Measurements from ENCODE around the gene UNC45B. TPM values are rescaled to one million over a fixed set of nuclear protein-coding genes. Genes with fewer than 3 reads are reported as not detected.

Gene UNC45B
- not detected in 2 replicates for total RNA-seq

DNA sequence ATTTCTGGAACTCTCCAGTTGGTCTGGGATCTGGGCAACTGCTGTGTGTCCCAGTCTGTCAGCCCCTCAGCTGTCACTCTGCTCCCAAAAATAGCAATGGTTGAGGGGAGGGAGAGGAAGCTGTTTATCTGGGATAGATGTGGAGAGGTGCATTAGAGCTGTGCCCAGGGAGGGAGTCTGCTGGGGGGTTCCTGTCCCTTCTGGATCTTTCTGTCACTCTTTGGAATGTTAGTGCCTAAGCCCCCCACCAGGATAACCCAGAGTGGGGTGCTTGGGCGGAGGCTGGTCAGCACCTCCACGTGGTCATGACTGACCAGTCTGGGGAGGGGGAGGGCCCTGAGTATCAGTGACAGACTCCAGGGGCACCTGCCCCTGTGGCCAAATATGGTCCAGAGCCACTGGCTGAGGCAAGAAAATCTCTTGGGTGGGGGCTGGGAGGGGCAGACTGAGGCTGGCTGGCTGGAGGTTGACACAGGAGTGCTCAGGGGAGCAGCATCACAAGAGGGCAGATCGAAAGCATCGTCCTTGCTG lies at the start of gene UNC45B:
UNC45B (plus strand) TSS at position 443 of the 531 bp plus-strand sequence. CDS start 447 bp downstream, outside the sequence.

GRCh38 chr17:35119370-35120165 lies 28.0 kb upstream of the UNC45B start, which contains the start of gene RAD51D:
TSS of gene RAD51D (minus strand) at chr17:35119860. CDS start at chr17:35119613, 247 bp downstream.

GRCh38 chr17:35121315-35121714 lies 26.3 kb upstream of the UNC45B start, which contains the start of gene FNDC8:
TSS of gene FNDC8 (plus strand) at chr17:35121615. CDS start at chr17:35121694, 79 bp downstream.

GRCh38 chr17:35141681-35142466 lies 5.7 kb upstream of the UNC45B start, which contains the start of gene NLE1:
TSS of gene NLE1 (minus strand) at chr17:35142303. CDS start at chr17:35142275, 28 bp downstream.

GRCh38 chr17:35194001-35194400 lies 46.4 kb downstream of the UNC45B start, which contains the start of gene SLC35G3:
TSS of gene SLC35G3 (minus strand) at chr17:35194393. CDS start at chr17:35194307, 86 bp downstream.

Other genes starting within 250 kb of the UNC45B start
- gene CCT6B, start 186.4 kb upstream of the UNC45B start, total RNA-seq = 0.65 and 1.1 TPM in 2 replicates
- 7.8 and 9.7 TPM in 2 replicates for gene ZNF830, start 186.3 kb upstream of the UNC45B start, total RNA-seq
- 30.1 and 42.8 TPM in 2 replicates for gene LIG3, start 167.3 kb upstream of the UNC45B start, total RNA-seq
- 14.4 and 17.3 TPM in 2 replicates for gene RFFL, start 84.1 kb upstream of the UNC45B start, total RNA-seq
- 14.0 and 17.3 TPM in 2 replicates for gene RAD51D, start 28.0 kb upstream of the UNC45B start, total RNA-seq
- not detected in 2 replicates for gene FNDC8, start 26.2 kb upstream of the UNC45B start, total RNA-seq
- 24.9 and 26.8 TPM in 2 replicates for gene NLE1, start 5.5 kb upstream of the UNC45B start, total RNA-seq
- not detected in 2 replicates for gene SLC35G3, start 46.6 kb downstream of the UNC45B start, total RNA-seq
- 25.5 and 46.8 TPM in 2 replicates for gene SLFN5, start 95.3 kb downstream of the UNC45B start, total RNA-seq
- gene SLFN11, start 225.8 kb downstream of the UNC45B start, total RNA-seq = 62.4 and 77.9 TPM in 2 replicates

Measured in vein endothelial cell (primary cell).